Measurements from ENCODE around the gene SLC34A1.

Gene SLC34A1

GRCh38 chr5:177432143-177432838, 48.1 kb downstream of the SLC34A1 start:
- DNase-seq (ENCODE audit: low read depth) = no peak

GRCh38 chr5:177432839-177433657, 48.8 kb downstream of the SLC34A1 start:
- DNase-seq (ENCODE audit: low read depth) = no peak

- no peak for DNase-seq (ENCODE audit: low read depth)
These were observed 49.5 kb downstream of the SLC34A1 start for GRCh38 chr5:177433658-177434217.

GRCh38 chr5:177434437-177434836, 50.2 kb downstream of the SLC34A1 start:
- DNase-seq (ENCODE audit: low read depth) = no peak

DNA sequence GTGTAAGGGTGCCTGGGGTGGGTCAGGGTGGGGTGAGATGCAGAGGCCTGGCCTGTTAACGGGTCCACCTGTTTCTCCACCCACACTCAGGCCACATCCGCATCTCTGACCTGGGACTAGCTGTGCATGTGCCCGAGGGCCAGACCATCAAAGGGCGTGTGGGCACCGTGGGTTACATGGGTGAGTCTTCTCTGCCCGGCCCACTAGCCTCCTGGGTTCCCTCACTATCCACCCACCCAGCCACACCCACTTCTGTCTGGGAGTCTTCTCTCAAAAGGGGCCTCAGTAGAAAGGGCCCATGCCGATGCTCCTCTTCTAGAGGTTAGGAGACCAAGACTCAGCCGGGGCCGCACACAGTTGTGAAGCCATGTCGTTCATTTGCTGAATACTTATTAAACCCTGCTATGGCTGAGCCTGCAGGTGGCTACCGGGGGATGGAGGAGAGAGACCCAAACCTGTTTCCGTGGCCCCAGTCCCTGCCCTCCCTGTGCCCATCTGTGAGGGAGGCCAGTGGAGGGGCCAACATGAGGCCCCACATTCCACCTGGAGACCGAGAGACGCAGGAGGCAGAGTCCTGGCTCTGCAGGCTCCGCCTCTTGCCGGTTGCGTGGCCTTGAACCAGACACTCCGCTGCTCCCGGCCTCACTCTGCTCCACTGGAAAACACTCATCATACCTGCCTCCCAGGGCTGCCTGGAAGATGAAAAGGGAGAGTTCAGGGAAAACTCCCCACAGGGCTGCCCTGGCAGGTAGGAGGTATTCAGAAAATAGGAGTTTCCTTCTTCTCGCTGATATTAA, 50.9 kb downstream of the SLC34A1 start:
- DNase-seq (ENCODE audit: low read depth) = no peak

DNA sequence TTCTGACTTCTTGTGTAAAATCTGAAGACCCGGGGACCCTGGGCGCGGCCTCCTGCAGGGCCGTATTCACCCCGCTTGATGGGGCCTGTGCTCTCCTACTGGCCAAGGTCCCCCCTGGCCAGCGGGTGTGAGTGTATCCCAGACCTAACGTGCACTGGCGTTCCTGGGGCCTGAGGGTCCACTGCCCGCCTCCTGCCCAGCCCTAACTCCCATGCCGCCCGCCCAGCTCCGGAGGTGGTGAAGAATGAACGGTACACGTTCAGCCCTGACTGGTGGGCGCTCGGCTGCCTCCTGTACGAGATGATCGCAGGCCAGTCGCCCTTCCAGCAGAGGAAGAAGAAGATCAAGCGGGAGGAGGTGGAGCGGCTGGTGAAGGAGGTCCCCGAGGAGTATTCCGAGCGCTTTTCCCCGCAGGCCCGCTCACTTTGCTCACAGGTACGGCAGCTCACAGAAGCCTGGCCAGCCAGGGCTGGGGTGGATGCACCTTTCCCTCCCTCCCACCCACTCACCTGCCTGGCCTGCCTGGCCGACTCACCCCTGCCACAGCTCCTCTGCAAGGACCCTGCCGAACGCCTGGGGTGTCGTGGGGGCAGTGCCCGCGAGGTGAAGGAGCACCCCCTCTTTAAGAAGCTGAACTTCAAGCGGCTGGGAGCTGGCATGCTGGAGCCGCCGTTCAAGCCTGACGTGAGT, 51.8 kb downstream of the SLC34A1 start:
- no peak for DNase-seq (ENCODE audit: low read depth)

DNA sequence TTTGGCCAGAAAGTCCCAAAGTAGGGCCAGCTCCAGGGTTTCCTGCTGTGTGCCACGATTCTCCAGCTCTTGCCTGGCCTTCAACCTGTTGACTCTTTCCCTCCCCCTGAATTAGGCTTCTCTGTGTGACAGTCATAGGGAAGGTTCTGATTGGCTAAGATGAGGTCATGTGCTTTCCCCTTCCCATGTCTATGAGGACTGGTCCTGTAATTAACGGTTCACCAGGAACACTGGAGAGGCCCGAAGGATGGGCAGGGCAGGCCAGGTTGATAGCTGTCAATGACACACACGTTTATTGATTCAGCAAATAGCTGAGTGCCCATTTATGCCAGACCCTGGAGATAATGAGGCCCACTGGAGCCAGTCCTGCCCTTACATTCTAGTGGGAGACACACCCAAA, 53.4 kb downstream of the SLC34A1 start:
- no peak for DNase-seq (ENCODE audit: low read depth)

DNA sequence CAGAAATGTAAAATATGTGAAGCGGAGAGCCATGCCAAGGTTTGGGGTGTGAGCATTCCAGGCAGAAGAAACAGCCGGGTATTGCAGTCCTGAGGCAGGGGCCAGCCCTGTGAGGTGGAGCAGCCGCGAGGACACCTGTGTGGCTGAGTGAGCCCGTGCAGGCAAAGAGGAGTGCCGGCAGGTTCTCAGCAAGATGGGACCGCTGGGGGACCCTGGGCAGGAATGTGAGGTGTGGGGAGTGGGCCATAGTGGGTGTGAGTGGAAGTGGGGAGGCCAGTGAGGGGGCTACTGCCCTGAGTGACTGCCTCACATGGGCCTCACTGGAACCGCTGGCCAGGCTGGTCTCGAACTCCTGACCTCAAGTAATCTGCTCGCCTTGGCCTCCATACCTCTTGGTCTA, 54.2 kb downstream of the SLC34A1 start:
- no peak for DNase-seq (ENCODE audit: low read depth)

- no peak for DNase-seq (ENCODE audit: low read depth)
These were observed 55.4 kb downstream of the SLC34A1 start for GRCh38 chr5:177439518-177440053.

DNA sequence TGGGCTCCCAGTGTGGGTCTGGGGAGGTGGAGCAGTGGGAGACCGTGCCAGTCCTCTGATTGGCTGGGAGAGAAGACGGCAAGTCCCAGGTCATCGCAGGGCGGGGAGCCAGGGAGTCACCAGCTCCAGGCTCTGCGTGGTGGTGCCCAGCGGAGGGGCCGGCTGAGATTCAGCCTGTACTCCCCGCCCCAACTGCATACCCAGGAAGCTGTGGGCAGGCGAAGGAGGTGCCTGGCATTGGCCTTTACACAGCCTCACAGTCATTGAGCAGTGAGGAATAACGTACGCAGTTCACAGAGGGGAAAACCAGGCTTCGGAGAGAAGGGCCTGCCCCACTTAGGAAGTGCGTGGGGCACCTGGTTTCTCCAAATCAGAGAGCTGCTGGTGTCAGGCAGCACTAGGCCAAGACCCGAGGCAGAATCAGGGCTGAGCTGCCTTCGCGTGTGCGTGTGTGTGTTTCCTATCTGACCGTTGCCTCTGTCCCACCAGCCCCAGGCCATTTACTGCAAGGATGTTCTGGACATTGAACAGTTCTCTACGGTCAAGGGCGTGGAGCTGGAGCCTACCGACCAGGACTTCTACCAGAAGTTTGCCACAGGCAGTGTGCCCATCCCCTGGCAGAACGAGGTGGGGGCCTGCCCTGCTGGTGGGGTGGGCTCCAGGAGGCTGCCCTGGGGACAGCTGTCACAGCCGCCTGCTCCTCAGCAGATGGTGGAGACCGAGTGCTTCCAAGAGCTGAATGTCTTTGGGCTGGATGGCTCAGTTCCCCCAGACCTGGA, 56.2 kb downstream of the SLC34A1 start:
- no peak for DNase-seq (ENCODE audit: low read depth)

- DNase-seq (ENCODE audit: low read depth) = no peak
These were observed 57.0 kb downstream of the SLC34A1 start for GRCh38 chr5:177440990-177441780.

DNA sequence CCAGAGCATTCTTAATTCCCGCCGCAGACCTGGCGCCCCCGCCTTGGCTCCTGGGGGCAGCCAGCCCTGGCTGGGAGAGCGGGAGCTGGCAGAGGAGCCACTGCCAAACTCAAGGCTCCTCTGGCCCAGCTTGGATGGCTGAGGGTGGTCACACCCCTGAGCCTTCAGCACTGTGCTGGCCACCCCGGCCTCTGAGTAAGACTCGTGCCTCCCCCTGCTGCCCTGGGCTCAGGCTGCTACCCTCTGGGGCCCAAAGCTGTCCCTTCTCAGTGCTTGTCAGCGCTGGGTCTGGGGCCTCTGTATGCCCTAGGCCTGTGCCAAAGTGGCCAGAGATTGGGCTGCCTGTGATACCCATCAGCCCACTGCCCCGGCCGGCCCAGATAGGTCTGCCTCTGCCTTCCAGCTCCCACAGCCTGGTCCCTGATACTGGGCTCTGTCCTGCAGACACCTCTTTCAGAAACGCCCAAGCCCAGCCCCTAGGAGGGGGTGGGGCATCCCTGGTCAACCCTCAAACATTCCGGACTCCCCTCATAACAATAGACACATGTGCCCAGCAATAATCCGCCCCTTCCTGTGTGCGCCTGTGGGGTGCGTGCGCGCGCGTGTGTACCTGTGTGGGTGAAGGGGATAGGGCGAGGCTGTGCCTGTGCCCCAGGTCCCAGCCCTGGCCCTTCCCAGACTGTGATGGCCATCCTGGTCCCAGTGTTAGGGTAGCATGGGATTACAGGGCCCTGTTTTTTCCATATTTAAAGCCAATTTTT, 58.0 kb downstream of the SLC34A1 start:
- DNase-seq (ENCODE audit: low read depth) = no peak

- no peak for DNase-seq (ENCODE audit: low read depth)
These were observed 59.1 kb downstream of the SLC34A1 start for GRCh38 chr5:177443144-177443983.

GRCh38 chr5:177444106-177445051, 60.1 kb downstream of the SLC34A1 start:
- no peak for DNase-seq (ENCODE audit: low read depth)

DNA sequence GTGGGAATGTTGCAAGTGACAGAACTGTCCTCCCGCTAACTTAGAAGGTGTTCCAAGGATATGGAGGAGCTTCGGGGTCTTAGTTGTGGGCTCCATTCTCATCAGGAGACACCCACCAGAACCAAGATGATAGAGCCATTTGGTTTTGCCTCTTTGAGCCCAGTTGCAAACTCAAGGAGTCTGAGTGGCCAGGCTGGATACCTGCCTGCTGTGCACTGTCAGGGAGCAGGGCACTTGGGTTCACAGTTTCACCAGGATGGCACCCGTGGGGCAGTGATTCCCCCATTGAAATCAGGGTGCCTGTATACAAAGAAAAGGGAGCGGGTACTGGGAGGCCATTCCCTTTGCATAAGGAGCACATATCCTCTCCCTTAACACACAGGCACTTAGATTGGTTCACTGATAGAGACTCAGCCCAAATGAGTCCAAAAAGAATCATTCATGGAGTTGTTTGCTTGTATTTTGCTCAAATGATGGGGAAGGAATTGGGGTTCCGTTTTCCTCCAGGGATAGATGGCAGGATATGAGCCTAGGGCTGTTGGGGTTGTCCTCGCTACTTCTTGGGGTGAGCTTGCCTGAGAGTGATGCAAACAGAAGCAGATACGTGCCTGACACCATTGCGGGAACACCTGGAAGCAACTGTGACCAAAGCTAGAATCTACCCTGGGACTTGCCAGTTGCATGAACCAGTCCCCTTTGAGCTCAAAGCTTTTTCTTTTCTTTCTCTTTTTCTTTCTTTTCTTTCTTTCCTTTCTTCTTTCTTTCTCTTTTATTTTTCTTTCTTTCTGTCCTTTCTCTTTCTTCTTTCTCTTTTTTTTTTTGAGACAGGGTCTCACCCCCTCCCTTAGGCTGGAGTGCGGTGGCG, 61.0 kb downstream of the SLC34A1 start:
- DNase-seq (ENCODE audit: low read depth) = no peak

- DNase-seq (ENCODE audit: low read depth) = no peak
These were observed 61.6 kb downstream of the SLC34A1 start for GRCh38 chr5:177445917-177446199.

All from HS-27A (cell line).